HEK293 (cell line): Measurements from ENCODE around the gene CILP.

Experiments
- CTCF ChIP-seq: fragments of 450-650 bp; formaldehyde crosslinking; IDR thresholded peaks from 2 replicates; pipeline ENCODE4 v1.5.1; 2016; ENCODE audit warnings: missing biosample characterization, missing genetic modification characterization
- GLIS1 ChIP-seq: fragments of 450-650 bp; formaldehyde crosslinking; IDR thresholded peaks from 2 replicates; pipeline ENCODE4 v1.5.1; 2016; ENCODE audit warnings: missing biosample characterization, missing genetic modification characterization
- KLF9 ChIP-seq: fragments of 450-650 bp; formaldehyde crosslinking; IDR thresholded peaks from 2 replicates; pipeline ENCODE4 v1.5.1; 2016; ENCODE audit warnings: missing biosample characterization, missing genetic modification characterization, low read depth
- PRDM1 ChIP-seq: fragments of 450-650 bp; formaldehyde crosslinking; IDR thresholded peaks from 2 replicates; pipeline ENCODE4; 2016; ENCODE audit warnings: missing biosample characterization, missing genetic modification characterization
- REST ChIP-seq: fragments of 450-650 bp; formaldehyde crosslinking; IDR thresholded peaks from 2 replicates; pipeline ENCODE4 v1.5.1; 2016; ENCODE audit warnings: missing biosample characterization, missing genetic modification characterization
- ZIC2 ChIP-seq: fragments of 450-650 bp; formaldehyde crosslinking; IDR thresholded peaks from 2 replicates; pipeline ENCODE4 v1.5.1; 2016; ENCODE audit warnings: missing biosample characterization, missing genetic modification characterization
- ZNF146 ChIP-seq: fragments of 450-650 bp; formaldehyde crosslinking; IDR thresholded peaks from 2 replicates; pipeline ENCODE4 v1.5.1; 2016; ENCODE audit warnings: missing biosample characterization, missing genetic modification characterization
- ZNF24 ChIP-seq: fragments of 450-650 bp; formaldehyde crosslinking; IDR thresholded peaks from 2 replicates; pipeline ENCODE4 v1.5.1; 2016; ENCODE audit warnings: missing biosample characterization, missing genetic modification characterization
- ZNF366 ChIP-seq: fragments of 450-650 bp; formaldehyde crosslinking; conservative IDR thresholded peaks from 2 replicates; pipeline ENCODE4 v1.5.1; 2016; ENCODE audit warnings: missing biosample characterization, missing genetic modification characterization
- ZNF48 ChIP-seq: fragments of 450-650 bp; formaldehyde crosslinking; IDR thresholded peaks from 2 replicates; pipeline ENCODE4 v1.5.1; 2016; ENCODE audit warnings: missing biosample characterization, missing genetic modification characterization
- ZNF704 ChIP-seq: fragments of 450-650 bp; formaldehyde crosslinking; IDR thresholded peaks from 2 replicates; pipeline ENCODE4 v1.5.1; 2016; ENCODE audit warnings: missing biosample characterization, missing genetic modification characterization

- TF ChIP-seq KLF9 (tag by site-specific recombination) (no peak), ZNF146 (tag by site-specific recombination) (no peak), ZIC2 (tag by site-specific recombination) (no peak), ZNF24 (no peak), CTCF (tag by site-specific recombination) (no peak), ZNF366 (no peak), REST (no peak), ZNF48 (tag by site-specific recombination) (no peak), ZNF704 (tag by site-specific recombination) (no peak), GLIS1 (tag by site-specific recombination) (no peak), PRDM1 (tag by site-specific recombination) (no peak)
Measured at GRCh38 chr15:65183865-65184159, 27.5 kb downstream of the CILP start.
